Small intestine (tissue), 7 donors: ENCODE results near the gene RASL11B. TPM values are rescaled to one million over a fixed set of nuclear protein-coding genes. Genes with fewer than 3 reads are reported as not detected.

Experiments
- DNase-seq, 2 donors: peaks; one replicate each; pipeline versions ENCODE4 v3.0.0 to v3.0.0-alpha.2; 2013
- FAIRE-seq: peaks from 2 replicates; lab custom pipeline; 2012; peaks lifted over from hg19 to GRCh38; lab: Jason Lieb, UNC
- H3K27ac ChIP-seq, 3 donors: one replicate each; pipeline ENCODE4 v1.5.1; 2013; ENCODE audit warnings: low read length in 2 of 3, mild to moderate bottlenecking in 2 of 3, control low read depth in 1 of 3, inconsistent platforms in 1 of 3, low read depth in 1 of 3, moderate library complexity in 1 of 3
- H3K27me3 ChIP-seq, 3 donors: one replicate each; pipeline ENCODE4 v1.6.1; 2013; ENCODE audit warnings: low read length in 3 of 3, inconsistent platforms in 1 of 3; ENCODE audit not compliant: control insufficient read depth in 3 of 3, insufficient read depth in 3 of 3
- H3K36me3 ChIP-seq, 3 donors: one replicate each; pipeline ENCODE4 v1.6.1; 2013; ENCODE audit warnings: low read length in 3 of 3, inconsistent platforms in 1 of 3, low read depth in 1 of 3, mild to moderate bottlenecking in 1 of 3, moderate library complexity in 1 of 3; ENCODE audit not compliant: control insufficient read depth in 3 of 3, insufficient read depth in 2 of 3
- H3K4me1 ChIP-seq, 3 donors: one replicate each; pipeline ENCODE4 v1.6.1; 2013; ENCODE audit warnings: low read length in 2 of 3, inconsistent platforms in 1 of 3, low read depth in 1 of 3, mild to moderate bottlenecking in 1 of 3, moderate library complexity in 1 of 3; ENCODE audit not compliant: control insufficient read depth in 3 of 3, insufficient read depth in 2 of 3
- H3K4me3 ChIP-seq, 3 donors: one replicate each; pipeline ENCODE4 v1.5.1; 2013; ENCODE audit warnings: low read length in 3 of 3, control low read depth in 1 of 3, inconsistent platforms in 1 of 3, low read depth in 1 of 3, mild to moderate bottlenecking in 1 of 3, moderate library complexity in 1 of 3
- H3K9me3 ChIP-seq, 2 donors: one replicate each; pipeline ENCODE4 v1.6.1; 2013; ENCODE audit warnings: low read depth in 1 of 2, low read length in 1 of 2; ENCODE audit not compliant: control insufficient read depth in 2 of 2, insufficient read depth in 1 of 2
- WGBS, 3 donors: extraction: QIAGEN DNeasy Blood & Tissue Kit; methylation state at CpG; one replicate each; pipeline ENCODE4 v1.1.7; 2013; 5-methylcytosine and 5-hydroxymethylcytosine counted together
- polyA plus RNA-seq, 4 donors: library from polyadenylated mRNA; stranded (reverse) in 3 of 4; unstranded in 1 of 4; fragments of 200-250 nt in 3 of 4; fragments of 120-200 nt in 1 of 4; gene quantifications; one replicate each; pipeline versions ENCODE4 v1.2.1 to v1.2.3, GENCODE V29; 2013
- donor health status: healthy with polysubstance abuse.
- donor health status: control.
- donor health status: control.
- donor health status: Bipolar disorder and iron deficiency.
- donor health status: healthy.

Gene RASL11B
- polyA plus RNA-seq, 4 donors = 0.60 to 1.4 TPM; not detected in 2

DNA sequence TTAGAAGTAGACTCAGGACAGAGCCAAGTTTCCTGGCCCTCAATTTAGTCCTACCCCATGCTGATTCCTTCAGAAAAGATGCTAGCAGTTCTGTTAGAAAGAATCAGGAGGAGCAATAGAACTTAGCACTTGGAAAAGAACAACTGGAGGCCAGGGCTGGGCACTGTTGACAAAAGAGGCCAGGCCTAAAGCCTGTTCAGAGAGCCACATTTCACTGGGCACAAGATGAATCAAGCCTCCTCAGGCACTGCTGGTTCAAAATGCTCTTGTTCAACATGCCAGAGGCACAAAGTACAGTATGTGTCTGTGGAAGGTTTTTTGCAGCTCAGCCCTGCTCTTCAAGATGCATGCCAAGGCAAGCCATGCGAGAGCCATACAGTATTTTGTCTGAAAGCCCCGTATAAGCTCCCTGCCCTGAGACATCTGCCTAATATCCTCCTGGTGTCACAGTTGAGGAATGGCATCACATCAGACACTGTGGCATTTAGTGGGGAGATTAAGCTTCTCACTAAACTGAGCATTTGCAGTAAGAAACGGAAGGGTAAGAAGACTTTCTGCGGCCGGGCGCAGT lies 53.7 kb downstream of the RASL11B start:
- Histone ChIP-seq H3K36me3 (no peaks in the 10 kb centered on the region), H3K4me1 (peaks cover 0 to 29% (median 11%) of the 10 kb centered on the region in 3 donors), H3K4me3 (no peak overlapping the region), H3K27me3 (no peaks in the 10 kb centered on the region), H3K27ac (no peak overlapping the region), H3K9me3 (no peaks in the 10 kb centered on the region)
- DNase-seq (peak in 1 of 2 donors; percentile 12), FAIRE-seq (no peak)
- WGBS, 3 donors = 80 to 92% (median 88%) methylated on average over 6 of the region's 6 CpGs

Other genes starting within 250 kb of the RASL11B start
- gene USP46, start 203.0 kb upstream of the RASL11B start, polyA plus RNA-seq = 10 to 100 TPM in 1 of 4 donors, 1 to 10 TPM in 3; 2.2 to 11.8 (median 3.6) TPM
- 1 to 10 TPM in 1 of 4 donors, under 1 TPM in 2, not detected in 1; 0.27 to 1.3 (median 0.37) TPM for gene ERVMER34-1, start 110.9 kb upstream of the RASL11B start, polyA plus RNA-seq